ENCODE results near the gene BRWD1.
"Not testable (repeated sequence)": the region's sequence is repeated elsewhere in the genome, so short reads cannot be mapped to it uniquely, and the experiment has no call there.

The BRWD1 gene

GRCh38 chr21:39288987-39289386, 24.4 kb downstream of the BRWD1 start:
- H3K4me3 ChIP-seq (ENCODE audit: low read depth, low read length): no peak overlapping the region

GRCh38 chr21:39282911-39283310, 30.5 kb downstream of the BRWD1 start:
- no peak overlapping the region for H3K4me3 ChIP-seq (ENCODE audit: low read depth, low read length)

- H3K4me3 ChIP-seq (ENCODE audit: low read depth, low read length): no peak overlapping the region
Observed at GRCh38 chr21:39281853-39282252, 31.6 kb downstream of the BRWD1 start.

GRCh38 chr21:39281207-39281606, 32.2 kb downstream of the BRWD1 start:
- H3K4me3 ChIP-seq (ENCODE audit: low read depth, low read length): no peak overlapping the region

GRCh38 chr21:39269620-39270019, 43.8 kb downstream of the BRWD1 start:
- no peak overlapping the region for H3K4me3 ChIP-seq (ENCODE audit: low read depth, low read length)

GRCh38 chr21:39265603-39266002, 47.8 kb downstream of the BRWD1 start:
- no peak overlapping the region for H3K4me3 ChIP-seq (ENCODE audit: low read depth, low read length)

GRCh38 chr21:39263372-39263771, 50.1 kb downstream of the BRWD1 start:
- H3K4me3 ChIP-seq (ENCODE audit: low read depth, low read length): no peak overlapping the region

GRCh38 chr21:39258207-39258606, 55.2 kb downstream of the BRWD1 start:
- no peak overlapping the region for H3K4me3 ChIP-seq (ENCODE audit: low read depth, low read length)

- no peak overlapping the region for H3K4me3 ChIP-seq (ENCODE audit: low read depth, low read length)
Observed at GRCh38 chr21:39251326-39251725, 62.1 kb downstream of the BRWD1 start.

- no peak overlapping the region for H3K4me3 ChIP-seq (ENCODE audit: low read depth, low read length)
Observed at GRCh38 chr21:39238275-39238674, 75.2 kb downstream of the BRWD1 start.

GRCh38 chr21:39232861-39233291, 80.6 kb downstream of the BRWD1 start:
- H3K4me3 ChIP-seq (ENCODE audit: low read depth, low read length): no peak overlapping the region

GRCh38 chr21:39224930-39225329, 88.5 kb downstream of the BRWD1 start:
- no peak overlapping the region for H3K4me3 ChIP-seq (ENCODE audit: low read depth, low read length)

GRCh38 chr21:39221997-39222486, 91.4 kb downstream of the BRWD1 start:
- no peak overlapping the region for H3K4me3 ChIP-seq (ENCODE audit: low read depth, low read length)

- H3K4me3 ChIP-seq (ENCODE audit: low read depth, low read length): no peak overlapping the region
Observed at GRCh38 chr21:39221282-39221996, 92.0 kb downstream of the BRWD1 start.

- not testable (repeated sequence) for H3K4me3 ChIP-seq (ENCODE audit: low read depth, low read length)
Observed at GRCh38 chr21:39220875-39221274, 92.6 kb downstream of the BRWD1 start.

GRCh38 chr21:39220150-39220549, 93.3 kb downstream of the BRWD1 start:
- H3K4me3 ChIP-seq (ENCODE audit: low read depth, low read length): no peak overlapping the region

GRCh38 chr21:39218082-39218409, 95.4 kb downstream of the BRWD1 start:
- no peak overlapping the region for H3K4me3 ChIP-seq (ENCODE audit: low read depth, low read length)

GRCh38 chr21:39217356-39218081, 95.9 kb downstream of the BRWD1 start:
- no peak overlapping the region for H3K4me3 ChIP-seq (ENCODE audit: low read depth, low read length)

GRCh38 chr21:39216290-39216689, 97.1 kb downstream of the BRWD1 start:
- H3K4me3 ChIP-seq (ENCODE audit: low read depth, low read length): no peak overlapping the region

- no peak overlapping the region for H3K4me3 ChIP-seq (ENCODE audit: low read depth, low read length)
Observed at GRCh38 chr21:39215078-39215477, 98.4 kb downstream of the BRWD1 start.

- no peak overlapping the region for H3K4me3 ChIP-seq (ENCODE audit: low read depth, low read length)
Observed at GRCh38 chr21:39209334-39209688, 104.1 kb downstream of the BRWD1 start.

GRCh38 chr21:39208624-39209333, 104.7 kb downstream of the BRWD1 start:
- no peak overlapping the region for H3K4me3 ChIP-seq (ENCODE audit: low read depth, low read length)
